Measurements from ENCODE around the gene ELMO2.

GRCh38 chr20:46376196-46376785, 30.1 kb downstream of the ELMO2 start:
- TF ChIP-seq CTCF (IDR thresholded peaks at IDR 0.05) = no peak
- TF ChIP-seq ZFX (IDR thresholded peaks at IDR 0.05; ENCODE audit: borderline replicate concordance) = no peak

All from 22Rv1 (cell line).